K562 treated with DMSO at 1 percent for 48 hours (cell line): ENCODE measurements around the gene CIAO2B. TPM values are rescaled to one million over a fixed set of nuclear protein-coding genes. Genes with fewer than 3 reads are reported as not detected.

Experiments used
- total RNA-seq: library from RNA; unstranded; fragments of 300-600 nt; gene quantifications from 2 replicates; pipeline ENCODE4 v1.2.3, GENCODE V29; 2022; ENCODE audit warnings: low replicate concordance; ENCODE audit errors: extremely low read depth

The CIAO2B gene
- not detected in 2 replicates for total RNA-seq

DNA sequence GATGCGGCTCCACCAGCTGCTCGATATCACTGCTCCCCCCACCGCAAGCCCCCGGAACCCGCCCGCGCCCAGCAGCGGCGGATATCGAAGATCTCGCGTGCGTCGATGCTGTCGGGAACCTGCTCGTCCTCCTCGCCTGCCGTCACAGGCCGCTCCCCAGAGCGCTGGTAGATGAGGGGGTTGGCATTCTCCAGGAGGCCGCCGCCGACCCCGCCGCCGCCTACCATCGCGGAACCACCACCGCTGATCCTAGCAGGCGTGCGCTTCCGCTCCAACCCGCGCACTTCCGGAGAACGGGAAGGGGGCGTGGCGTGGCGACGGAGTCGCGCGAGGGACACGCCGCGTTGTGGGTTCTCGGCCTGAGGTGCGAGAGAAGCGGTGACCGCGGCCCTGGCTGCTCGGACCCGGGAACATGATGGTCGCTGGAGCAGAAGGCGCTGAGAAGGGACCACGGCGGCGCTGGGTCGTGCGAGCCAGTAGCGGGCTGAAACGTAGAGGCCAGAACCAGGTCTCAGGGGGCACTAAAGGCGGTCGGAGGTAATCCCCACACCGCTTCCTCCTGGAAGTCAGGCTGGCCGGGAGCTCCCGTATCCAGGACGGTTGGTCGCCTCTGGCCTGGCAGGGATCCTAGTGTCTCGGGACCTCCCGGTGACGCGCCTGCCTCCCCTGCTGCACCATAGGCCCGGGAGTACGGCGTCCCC is at the start of gene CIAO2B:
Gene CIAO2B, minus strand, starts transcription at position 265 of the 701 bp plus-strand sequence. Its CDS starts 38 bp downstream, at position 227.

DNA sequence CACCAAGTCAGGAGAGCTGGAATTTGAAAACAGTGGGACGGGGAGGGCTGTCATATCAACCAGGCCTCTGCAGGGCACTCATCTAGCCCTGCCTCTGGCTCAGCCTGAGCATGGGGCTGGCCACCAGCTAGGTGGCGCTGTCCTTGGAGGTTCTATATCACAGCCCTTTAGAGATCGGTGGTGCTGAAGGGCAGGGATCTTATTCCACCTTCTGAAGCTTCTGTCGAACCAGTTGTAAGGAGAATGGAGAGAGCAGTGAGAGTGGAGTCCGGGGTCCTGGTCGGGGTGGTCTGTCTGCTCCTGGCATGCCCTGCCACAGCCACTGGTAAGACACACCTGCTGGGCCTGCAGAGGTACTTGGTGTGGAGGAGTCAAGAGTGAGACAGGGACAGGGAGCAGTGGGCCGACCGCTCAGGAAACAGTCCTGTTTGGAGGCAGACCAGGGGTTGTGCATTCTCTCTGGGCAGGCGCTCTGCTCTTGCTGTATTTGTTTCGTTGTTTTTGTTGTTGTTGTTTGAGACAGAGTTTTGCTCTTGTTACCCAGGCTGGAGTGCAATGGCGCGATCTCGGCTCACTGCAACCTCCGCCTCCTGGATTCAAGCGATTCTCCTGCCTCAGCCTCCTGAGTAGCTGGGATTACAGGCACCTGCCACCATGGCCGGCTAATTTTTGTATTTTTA is 27.0 kb upstream of the CIAO2B start, which contains the start of gene CES3:
Gene CES3, plus strand, starts transcription at position 202 of the 680 bp plus-strand sequence. Its CDS starts 42 bp downstream, at position 244.

DNA sequence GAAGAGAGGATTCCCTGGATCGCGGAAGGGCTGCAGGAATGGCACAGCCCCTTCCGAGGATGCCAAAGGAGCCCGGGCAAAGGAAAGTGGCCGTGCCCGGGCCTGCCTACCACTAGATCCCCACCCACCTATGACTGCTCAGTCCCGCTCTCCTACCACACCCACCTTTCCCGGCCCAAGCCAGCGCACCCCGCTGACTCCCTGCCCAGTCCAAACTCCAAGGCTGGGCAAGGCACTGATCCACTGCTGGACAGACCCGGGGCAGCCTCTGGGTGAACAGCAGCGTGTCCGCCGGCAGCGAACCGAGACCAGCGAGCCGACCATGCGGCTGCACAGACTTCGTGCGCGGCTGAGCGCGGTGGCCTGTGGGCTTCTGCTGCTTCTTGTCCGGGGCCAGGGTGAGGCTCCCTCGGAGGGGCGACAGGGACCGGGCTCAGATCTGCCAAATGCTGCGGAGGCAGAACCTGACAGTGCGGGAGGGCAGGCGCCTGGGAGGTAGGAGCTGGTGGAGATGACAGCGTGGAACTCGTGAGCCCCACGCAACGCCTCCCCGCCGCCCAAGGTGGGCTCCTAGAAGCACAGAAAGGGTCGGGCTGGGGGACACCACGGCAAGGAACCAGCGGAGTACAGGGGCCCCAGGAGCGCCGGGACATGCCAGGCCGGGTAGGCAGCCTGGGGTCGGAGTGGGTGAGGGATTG is 1.3 kb upstream of the CIAO2B start, which contains the start of gene CES2:
Gene CES2, plus strand, starts transcription at position 203 of the 698 bp plus-strand sequence. Its CDS starts 120 bp downstream, at position 323.

DNA sequence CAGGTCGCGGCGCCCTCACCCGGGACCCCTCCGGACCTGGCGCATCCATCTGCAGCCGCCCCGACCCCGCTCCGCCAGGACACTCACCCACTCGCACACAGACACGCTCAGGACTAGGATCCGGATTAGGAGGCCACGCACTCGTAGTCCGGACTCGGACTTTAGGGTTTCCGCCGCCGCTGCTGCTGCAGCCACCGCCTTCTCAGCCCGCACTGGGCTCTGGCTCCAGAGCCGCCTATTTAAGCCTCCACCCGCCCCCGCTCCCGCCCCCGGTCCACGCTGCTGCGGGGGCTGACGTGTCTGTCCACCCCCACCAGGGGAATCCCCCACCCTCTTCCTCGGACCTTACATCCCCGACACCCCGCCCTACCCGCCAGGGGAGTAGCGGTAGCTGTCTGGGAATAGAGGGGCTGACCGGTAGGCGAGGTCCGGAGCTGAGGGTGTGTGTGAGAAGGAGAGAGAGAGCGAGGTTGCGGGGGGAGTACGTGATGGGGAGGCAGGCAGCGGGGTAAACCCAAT is 8.8 kb downstream of the CIAO2B start, which contains the start of gene RRAD:
Gene RRAD, minus strand, starts transcription at position 214 of the 519 bp plus-strand sequence. CDS start 356 bp downstream, outside the sequence.

DNA sequence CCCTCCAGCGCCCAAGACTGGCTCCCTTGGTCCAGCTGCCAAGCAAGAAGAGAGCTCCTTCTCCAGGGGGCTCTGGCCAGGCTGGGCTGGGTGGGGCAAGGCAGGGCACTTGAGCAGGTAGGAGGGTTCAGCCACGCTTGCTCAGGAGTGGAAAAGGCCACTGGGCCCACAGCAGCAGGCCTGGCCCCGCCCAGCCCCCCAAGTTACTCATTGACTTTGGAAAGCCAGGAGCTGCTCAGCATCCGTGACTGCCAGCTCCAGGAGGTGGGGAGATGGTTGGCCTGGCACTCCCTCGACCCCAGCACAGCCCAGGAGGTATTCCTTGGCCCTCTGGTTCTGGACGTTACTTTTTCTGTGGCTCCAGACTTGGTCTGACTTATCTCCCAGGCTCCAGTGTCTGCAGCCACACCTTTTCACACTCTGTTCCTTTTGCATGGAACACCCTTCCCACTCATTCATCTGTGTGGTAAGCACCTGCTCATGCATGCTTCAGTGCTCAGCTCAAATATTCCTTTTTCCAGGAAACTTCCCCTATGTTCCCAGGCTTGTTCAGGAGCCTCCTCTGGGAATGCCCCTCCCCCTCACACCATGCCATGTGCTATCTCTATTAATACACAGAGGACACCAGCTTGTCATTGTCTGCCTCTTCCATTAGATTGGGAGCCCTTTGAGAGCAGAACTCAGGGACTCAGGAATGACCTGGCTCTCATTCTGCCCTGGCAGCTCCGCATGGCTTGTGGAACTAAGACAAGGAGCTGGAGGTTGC is 15.2 kb downstream of the CIAO2B start, which contains the start of gene CDH16:
Gene CDH16, minus strand, starts transcription at position 83 of the 766 bp plus-strand sequence. CDS start 820 bp downstream, outside the sequence.

Other genes with a start within 250 kb of the CIAO2B start
- not detected in 2 replicates for gene CMTM4, start 237.7 kb downstream of the CIAO2B start, total RNA-seq
- gene DYNC1LI2, start 182.8 kb downstream of the CIAO2B start, total RNA-seq, result not detected in 2 replicates
- not detected in 2 replicates for gene TERB1, start 132.8 kb downstream of the CIAO2B start, total RNA-seq
- not detected in 2 replicates for gene NAE1, start 103.4 kb downstream of the CIAO2B start, total RNA-seq
- not detected in 2 replicates for gene CA7, start 90.0 kb downstream of the CIAO2B start, total RNA-seq
- gene PDP2, start 53.9 kb downstream of the CIAO2B start, total RNA-seq, result not detected in 2 replicates
- gene CDH16, start 15.5 kb downstream of the CIAO2B start, total RNA-seq, result not detected in 2 replicates
- gene RRAD, start 8.9 kb downstream of the CIAO2B start, total RNA-seq, result not detected in 2 replicates
- gene CES2, start 1.1 kb upstream of the CIAO2B start, total RNA-seq, result not detected in 2 replicates
- gene CES3, start 26.9 kb upstream of the CIAO2B start, total RNA-seq, result not detected in 2 replicates
- gene CES4A, start 54.2 kb upstream of the CIAO2B start, total RNA-seq, result not detected in 2 replicates
- 506 TPM in 1 of 2 replicates, not detected in the other for gene CBFB, start 94.7 kb upstream of the CIAO2B start, total RNA-seq
- gene PHAF1, start 175.5 kb upstream of the CIAO2B start, total RNA-seq, result not detected in 2 replicates
- not detected in 2 replicates for gene B3GNT9, start 216.6 kb upstream of the CIAO2B start, total RNA-seq
- not detected in 2 replicates for gene TRADD, start 225.5 kb upstream of the CIAO2B start, total RNA-seq
- not detected in 2 replicates for gene FBXL8, start 225.6 kb upstream of the CIAO2B start, total RNA-seq
- not detected in 2 replicates for gene HSF4, start 230.3 kb upstream of the CIAO2B start, total RNA-seq
- gene NOL3, start 236.1 kb upstream of the CIAO2B start, total RNA-seq, result not detected in 2 replicates
- gene MATCAP1, start 249.6 kb upstream of the CIAO2B start, total RNA-seq, result not detected in 2 replicates